ENCODE measurements around the gene GDPGP1.
"Not testable (repeated sequence)": the region's sequence is repeated elsewhere in the genome, so short reads cannot be mapped to it uniquely, and the experiment has no call there.

Gene GDPGP1

GRCh38 chr15:90234096-90234988, at the start of gene GDPGP1:
Gene GDPGP1, plus strand, starts transcription at chr15:90234209. Its CDS starts 6,700 bp downstream, at chr15:90240909.
- H3K4me3 ChIP-seq (ENCODE audit: low read depth, low read length), result peak within 1 kb of the TSS; percentile 72

GRCh38 chr15:90184786-90185704, 49.0 kb upstream of the GDPGP1 start:
- peak overlapping the region; percentile 60 for H3K4me3 ChIP-seq (ENCODE audit: low read depth, low read length)

GRCh38 chr15:90187257-90187868, 46.6 kb upstream of the GDPGP1 start:
- H3K4me3 ChIP-seq (ENCODE audit: low read depth, low read length), result no peak overlapping the region

- H3K4me3 ChIP-seq (ENCODE audit: low read depth, low read length), result not testable (repeated sequence)
These were observed 45.9 kb upstream of the GDPGP1 start for GRCh38 chr15:90188065-90188464.

- no peak overlapping the region for H3K4me3 ChIP-seq (ENCODE audit: low read depth, low read length)
These were observed 44.9 kb upstream of the GDPGP1 start for GRCh38 chr15:90188914-90189748.

- no peak overlapping the region for H3K4me3 ChIP-seq (ENCODE audit: low read depth, low read length)
These were observed 44.1 kb upstream of the GDPGP1 start for GRCh38 chr15:90189781-90190467.

GRCh38 chr15:90190606-90191343, 43.2 kb upstream of the GDPGP1 start:
- no peak overlapping the region for H3K4me3 ChIP-seq (ENCODE audit: low read depth, low read length)

GRCh38 chr15:90191344-90191687, 42.7 kb upstream of the GDPGP1 start:
- H3K4me3 ChIP-seq (ENCODE audit: low read depth, low read length), result no peak overlapping the region

GRCh38 chr15:90191794-90192509, 42.1 kb upstream of the GDPGP1 start:
- H3K4me3 ChIP-seq (ENCODE audit: low read depth, low read length), result no peak overlapping the region

GRCh38 chr15:90192961-90193786, 40.8 kb upstream of the GDPGP1 start:
- H3K4me3 ChIP-seq (ENCODE audit: low read depth, low read length), result no peak overlapping the region

GRCh38 chr15:90194655-90195054, 39.4 kb upstream of the GDPGP1 start:
- H3K4me3 ChIP-seq (ENCODE audit: low read depth, low read length), result no peak overlapping the region

GRCh38 chr15:90200534-90201129, 33.4 kb upstream of the GDPGP1 start:
- H3K4me3 ChIP-seq (ENCODE audit: low read depth, low read length), result peak overlapping the region; percentile 69

- peak within 1 kb of the TSS; percentile 69 for H3K4me3 ChIP-seq (ENCODE audit: low read depth, low read length)
These were observed 32.7 kb upstream of the GDPGP1 start, which contains the start of gene SEMA4B for GRCh38 chr15:90201130-90201943. Gene SEMA4B, plus strand, starts transcription at chr15:90201330. Its CDS starts 249 bp downstream, at chr15:90201579.

- H3K4me3 ChIP-seq (ENCODE audit: low read depth, low read length), result peak overlapping the region; percentile 69
These were observed 32.0 kb upstream of the GDPGP1 start for GRCh38 chr15:90201944-90202375.

- no peak overlapping the region for H3K4me3 ChIP-seq (ENCODE audit: low read depth, low read length)
These were observed 31.1 kb upstream of the GDPGP1 start for GRCh38 chr15:90202929-90203328.

- no peak overlapping the region for H3K4me3 ChIP-seq (ENCODE audit: low read depth, low read length)
These were observed 30.5 kb upstream of the GDPGP1 start for GRCh38 chr15:90203473-90203872.

Measured in iPS-11a (cell line).